OCI-LY7 (cell line): Measurements from ENCODE around the gene SPATA17. TPM values are rescaled to one million over a fixed set of nuclear protein-coding genes. Genes with fewer than 3 reads are reported as not detected.

Experiments
- BruUV-seq: library from RNA; stranded (reverse); fragments of 400-500 nt; replicated peaks from 2 replicates; lab custom pipeline; 2021; lab: Mats Ljungman, UMichigan
- CTCF ChIA-PET: fragments of 300-600 bp; sonication (Branson Sonifier 250); formaldehyde crosslinking; loops from one replicate; lab custom pipeline; 2022; ENCODE audit warnings: antibody characterized with exemption; ENCODE audit not compliant: unreplicated experiment; lab: Charles Lee
- POLR2A ChIA-PET: fragments of 300-600 bp; sonication (Branson Sonifier 250); formaldehyde crosslinking; loops from one replicate; lab custom pipeline; 2022; ENCODE audit warnings: antibody characterized with exemption; lab: Charles Lee
- DNase-seq: peaks from one replicate; pipeline ENCODE4 v3.0.0-alpha.2; 2015; ENCODE audit warnings: low spot score
- H2AFZ ChIP-seq: fragments of 200-600 bp; sonication (generic), shearing (Covaris generic); 2 replicates; pipeline ENCODE4 v1.6.1; 2014; ENCODE audit warnings: mild to moderate bottlenecking, antibody characterized with exemption, low read length, moderate library complexity
- H3K27ac ChIP-seq: fragments of 200-600 bp; sonication (generic); 2 replicates; pipeline ENCODE4 v1.5.1; 2014; ENCODE audit warnings: mixed run types, low read depth, mild to moderate bottlenecking, moderate library complexity, low read length, inconsistent platforms; ENCODE audit not compliant: poor library complexity, severe bottlenecking
- H3K36me3 ChIP-seq: fragments of 200-600 bp; sonication (generic); 2 replicates; pipeline ENCODE4 v1.6.1; 2014; ENCODE audit warnings: mild to moderate bottlenecking, antibody characterized with exemption, low read length, moderate library complexity, mixed read lengths; ENCODE audit not compliant: insufficient read depth
- H3K4me1 ChIP-seq: fragments of 200-600 bp; sonication (generic); 2 replicates; pipeline ENCODE4 v1.5.1; 2014; ENCODE audit warnings: mild to moderate bottlenecking, low read length; ENCODE audit not compliant: insufficient read depth, poor library complexity, severe bottlenecking
- H3K4me2 ChIP-seq: fragments of 200-600 bp; sonication (generic); 2 replicates; pipeline ENCODE4 v1.6.1; 2014; ENCODE audit warnings: mild to moderate bottlenecking, low read length
- H3K4me3 ChIP-seq: fragments of 200-600 bp; sonication (generic); 2 replicates; pipeline ENCODE4 v1.5.1; 2014; ENCODE audit warnings: mild to moderate bottlenecking, low read depth, low read length; ENCODE audit not compliant: poor library complexity, severe bottlenecking
- H3K79me2 ChIP-seq: fragments of 200-600 bp; sonication (generic); 2 replicates; pipeline ENCODE4 v1.6.1; 2016; ENCODE audit warnings: low read depth, mild to moderate bottlenecking, low read length, moderate library complexity, mixed read lengths; ENCODE audit not compliant: insufficient read depth
- H3K9me2 ChIP-seq: fragments of 200-600 bp; sonication (generic); 2 replicates; pipeline ENCODE4 v1.6.1; 2016; ENCODE audit warnings: mild to moderate bottlenecking, low read length, mixed read lengths; ENCODE audit not compliant: insufficient read depth
- H3K9me3 ChIP-seq: fragments of 200-600 bp; sonication (generic); 2 replicates; pipeline ENCODE4 v1.6.1; 2014; ENCODE audit warnings: mild to moderate bottlenecking, mixed run types, low read length, mixed read lengths
- H4K20me1 ChIP-seq: fragments of 200-600 bp; sonication (generic); 2 replicates; pipeline ENCODE4 v1.6.1; 2014; ENCODE audit warnings: mild to moderate bottlenecking, antibody characterized with exemption, low read length, moderate library complexity, mixed read lengths; ENCODE audit not compliant: insufficient read depth
- EZH2phosphoT487 ChIP-seq: fragments of 200-600 bp; sonication (generic); IDR thresholded peaks from 2 replicates; pipeline ENCODE4 v1.6.1; 2018; ENCODE audit warnings: low read depth, borderline replicate concordance, mild to moderate bottlenecking, mixed run types, antibody characterized with exemption, low read length, moderate library complexity, mixed read lengths
- intact Hi-C: fragments of 100-400 bp; cut with micrococcal nuclease; formaldehyde crosslinking; loops from one replicate; pipeline ENCODE4 v1.10.0; 2022; ENCODE audit not compliant: unreplicated experiment
- total RNA-seq, 2 experiments: library from RNA; depleted of rRNA in 1 of 2; stranded (reverse); fragments of >200 nt in 1 of 2; shearing (Covaris generic) in 1 of 2; gene quantifications; 2 replicates each; pipeline ENCODE4 v1.2.3, GENCODE V29; 2014 to 2022
- TF ChIP-seq, protein P1 (sequence below): fragments of 200-600 bp; sonication (generic); conservative IDR thresholded peaks from 2 replicates; pipeline ENCODE4 v1.5.1; 2014; ENCODE audit warnings: mild to moderate bottlenecking, antibody characterized with exemption, low read length, moderate library complexity, mixed read lengths

SPATA17 gene
- total RNA-seq, 2 experiments from 2014 or later = not detected

DNA sequence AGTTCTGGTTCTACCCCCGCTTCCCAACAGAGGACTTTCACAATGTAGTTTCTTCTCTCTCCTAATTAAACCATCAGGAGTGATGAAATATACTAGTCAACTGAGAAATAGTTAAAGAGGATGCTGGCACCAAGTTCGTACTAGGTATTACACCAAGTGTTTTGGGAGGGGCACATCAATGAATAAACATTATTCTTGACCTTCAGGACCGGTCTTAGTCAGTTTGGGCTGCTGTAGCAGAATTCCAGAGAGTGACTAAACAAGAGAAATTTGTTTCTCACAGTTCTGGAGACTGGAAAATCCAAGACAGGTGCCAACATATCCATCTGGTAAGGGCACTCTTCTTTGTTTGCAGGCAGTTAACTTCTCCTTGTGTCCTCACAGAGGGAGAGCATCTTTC lies 103.8 kb downstream of the SPATA17 start:
- H2AFZ ChIP-seq = no peak overlapping the region
- no peaks in the 10 kb centered on the region for H3K9me3 ChIP-seq
- TF ChIP-seq, protein P1, sequence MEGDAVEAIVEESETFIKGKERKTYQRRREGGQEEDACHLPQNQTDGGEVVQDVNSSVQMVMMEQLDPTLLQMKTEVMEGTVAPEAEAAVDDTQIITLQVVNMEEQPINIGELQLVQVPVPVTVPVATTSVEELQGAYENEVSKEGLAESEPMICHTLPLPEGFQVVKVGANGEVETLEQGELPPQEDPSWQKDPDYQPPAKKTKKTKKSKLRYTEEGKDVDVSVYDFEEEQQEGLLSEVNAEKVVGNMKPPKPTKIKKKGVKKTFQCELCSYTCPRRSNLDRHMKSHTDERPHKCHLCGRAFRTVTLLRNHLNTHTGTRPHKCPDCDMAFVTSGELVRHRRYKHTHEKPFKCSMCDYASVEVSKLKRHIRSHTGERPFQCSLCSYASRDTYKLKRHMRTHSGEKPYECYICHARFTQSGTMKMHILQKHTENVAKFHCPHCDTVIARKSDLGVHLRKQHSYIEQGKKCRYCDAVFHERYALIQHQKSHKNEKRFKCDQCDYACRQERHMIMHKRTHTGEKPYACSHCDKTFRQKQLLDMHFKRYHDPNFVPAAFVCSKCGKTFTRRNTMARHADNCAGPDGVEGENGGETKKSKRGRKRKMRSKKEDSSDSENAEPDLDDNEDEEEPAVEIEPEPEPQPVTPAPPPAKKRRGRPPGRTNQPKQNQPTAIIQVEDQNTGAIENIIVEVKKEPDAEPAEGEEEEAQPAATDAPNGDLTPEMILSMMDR = no peak
- TF ChIP-seq EZH2phosphoT487 = no peak
- H3K27ac ChIP-seq = no peak overlapping the region
- intact Hi-C loops = no loop called here
- ChIA-PET POLR2A (interaction anchor here (0.5 kb wide), 1 partner anchor 10 kb away, joined by 3 read pairs; no protein-coding TSS in a partner anchor), CTCF (no interaction called here)
- no peak overlapping the region for H3K4me2 ChIP-seq
- no TSS peak for BruUV-seq
- H3K4me3 ChIP-seq = no peak overlapping the region
- H3K9me2 ChIP-seq = no peaks in the 10 kb centered on the region
- H3K36me3 ChIP-seq = no peaks in the 10 kb centered on the region
- H3K79me2 ChIP-seq = no peaks in the 10 kb centered on the region
- no peak for DNase-seq
- no peaks in the 10 kb centered on the region for H4K20me1 ChIP-seq
- no peaks in the 10 kb centered on the region for H3K4me1 ChIP-seq

GRCh38 chr1:217747156-217747769 lies 116.1 kb downstream of the SPATA17 start:
- peak; percentile 48 for DNase-seq
- Histone ChIP-seq H3K4me3 (no peak overlapping the region), H3K9me3 (no peaks in the 10 kb centered on the region), H3K36me3 (no peaks in the 10 kb centered on the region), H3K4me2 (no peak overlapping the region), H3K4me1 (no peaks in the 10 kb centered on the region), H2AFZ (no peak overlapping the region), H4K20me1 (no peaks in the 10 kb centered on the region), H3K79me2 (no peaks in the 10 kb centered on the region), H3K9me2 (no peaks in the 10 kb centered on the region), H3K27ac (no peak overlapping the region)
- CTCF ChIA-PET = no interaction called here
- BruUV-seq = no TSS peak
- no peak for TF ChIP-seq EZH2phosphoT487
- TF ChIP-seq, protein P1 = peak; percentile 95
- POLR2A ChIA-PET = no interaction called here
- intact Hi-C loops = loop anchor here (10.0 kb wide), 1 partner anchor 322 kb away; no protein-coding TSS in a partner anchor

DNA sequence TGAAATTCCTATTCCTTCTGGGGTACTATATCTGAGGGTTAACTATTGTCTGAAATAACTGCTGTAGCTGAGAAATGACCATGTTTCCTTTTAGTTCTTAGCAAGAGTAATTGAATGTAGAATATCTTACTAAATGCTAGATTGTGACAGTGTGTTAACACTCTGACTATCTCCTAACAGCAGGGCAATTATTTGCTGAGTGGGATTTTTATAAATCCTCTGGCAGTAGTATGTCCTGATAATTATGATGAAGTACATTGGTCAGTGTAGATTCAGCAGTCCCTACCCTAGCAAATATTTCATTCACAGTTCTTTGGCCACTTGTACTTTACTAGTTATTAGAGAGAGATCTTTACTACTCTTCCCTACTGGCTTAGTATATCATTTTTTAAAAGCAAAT lies 138.6 kb downstream of the SPATA17 start:
- POLR2A ChIA-PET = interaction anchor here (0.5 to 0.9 kb wide), 2 partner anchors 14 to 843 kb away, joined by 4 to 5 read pairs; no protein-coding TSS in a partner anchor
- no peak overlapping the region for H3K4me2 ChIP-seq
- H3K27ac ChIP-seq = no peak overlapping the region
- CTCF ChIA-PET = no interaction called here
- TF ChIP-seq, protein P1 = no peak
- TF ChIP-seq EZH2phosphoT487 = no peak
- H3K4me3 ChIP-seq = no peak overlapping the region
- no peak for DNase-seq
- no TSS peak for BruUV-seq
- no peaks in the 10 kb centered on the region for H3K36me3 ChIP-seq
- H4K20me1 ChIP-seq = no peaks in the 10 kb centered on the region
- no peaks in the 10 kb centered on the region for H3K4me1 ChIP-seq
- H3K9me2 ChIP-seq = no peaks in the 10 kb centered on the region
- no peak overlapping the region for H2AFZ ChIP-seq
- no peaks in the 10 kb centered on the region for H3K79me2 ChIP-seq
- intact Hi-C loops = no loop called here
- H3K9me3 ChIP-seq = no peaks in the 10 kb centered on the region
